ENCODE data around the gene WASHC2A.
"Not testable (repeated sequence)": the region's sequence is repeated elsewhere in the genome, so short reads cannot be mapped to it uniquely, and the experiment has no call there.

- not testable (repeated sequence) for TF ChIP-seq CTCF (tag by site-specific recombination; IDR thresholded peaks at IDR 0.05); EGR2 (tag by site-specific recombination; IDR thresholded peaks at IDR 0.05; ENCODE audit: low read depth); ZBTB11 (tag by site-specific recombination; conservative IDR thresholded peaks at IDR 0.05; ENCODE audit: low read depth); ZNF175 (tag by site-specific recombination; IDR thresholded peaks at IDR 0.05); REST (tag by site-specific recombination; IDR thresholded peaks at IDR 0.05); ZNF114 (tag by site-specific recombination; IDR thresholded peaks at IDR 0.05); ZNF146 (tag by site-specific recombination; IDR thresholded peaks at IDR 0.05); ZNF664 (tag by site-specific recombination; IDR thresholded peaks at IDR 0.05); PBX3 (CRISPR knock-in tag; IDR thresholded peaks at IDR 0.05); ZNF707 (tag by site-specific recombination; IDR thresholded peaks at IDR 0.05); YY1 (tag by site-specific recombination; IDR thresholded peaks at IDR 0.05); ZNF16 (tag by site-specific recombination; IDR thresholded peaks at IDR 0.05; ENCODE audit: low read depth)
These were observed 64.6 kb downstream of the WASHC2A start for GRCh38 chr10:50132322-50132721.
